HL-60 (cell line): Measurements from ENCODE around the gene NAIF1.

ENCODE experiments used
- DNase-seq, 2 experiments: peaks; one replicate each; pipeline ENCODE4 v3.0.0-alpha.2; 2010 to 2020; ENCODE audit warnings: low read depth in 1 of 2, low spot score in 1 of 2
- H3K27ac ChIP-seq: fragments of 250-450 bp; sonication (Bioruptor Pico); replicated peaks from 2 replicates; pipeline ENCODE4 v1.5.1; 2020; ENCODE audit warnings: mild to moderate bottlenecking, moderate library complexity
- H3K27me3 ChIP-seq: fragments of 250-450 bp; sonication (Bioruptor Pico); 2 replicates; pipeline ENCODE4 v1.5.1; 2021; ENCODE audit warnings: mild to moderate bottlenecking, moderate library complexity; ENCODE audit not compliant: insufficient read depth, poor library complexity, severe bottlenecking
- H3K4me3 ChIP-seq: replicated peaks from 2 replicates; pipeline ENCODE4 v1.5.1; 2011; ENCODE audit warnings: mild to moderate bottlenecking, control low read depth, low read length; ENCODE audit not compliant: insufficient read depth
- CTCF ChIP-seq: IDR thresholded peaks from one replicate; pipeline ENCODE4 v1.5.1; 2011; ENCODE audit warnings: low read length, control low read depth, inconsistent platforms; ENCODE audit not compliant: insufficient read depth
- GABPA ChIP-seq: IDR thresholded peaks from 2 replicates; pipeline ENCODE4 v1.6.1; 2012; ENCODE audit warnings: low read depth
- POLR2AphosphoS5 ChIP-seq: IDR thresholded peaks from 2 replicates; pipeline ENCODE4 v1.6.1; 2012; ENCODE audit warnings: low read depth
- REST ChIP-seq: IDR thresholded peaks from 2 replicates; pipeline ENCODE4 v1.6.1; 2012; ENCODE audit warnings: low read depth; ENCODE audit not compliant: insufficient replicate concordance
- SPI1 ChIP-seq: IDR thresholded peaks from 2 replicates; pipeline ENCODE4 v1.6.1; 2012; ENCODE audit warnings: low read depth, mild to moderate bottlenecking, borderline replicate concordance

The NAIF1 gene

GRCh38 chr9:128104171-128104618 lies 37.1 kb upstream of the NAIF1 start:
- Histone ChIP-seq H3K27me3 (no peaks in the 10 kb centered on the region), H3K4me3 (no peak overlapping the region), H3K27ac (no peak overlapping the region)
- TF ChIP-seq REST (no peak), POLR2AphosphoS5 (no peak), GABPA (no peak), SPI1 (no peak), CTCF (no peak)
- no peak for DNase-seq

GRCh38 chr9:128103589-128103962 lies 36.5 kb upstream of the NAIF1 start:
- Histone ChIP-seq H3K27ac (no peak overlapping the region), H3K4me3 (no peak overlapping the region), H3K27me3 (no peaks in the 10 kb centered on the region)
- TF ChIP-seq GABPA = no peak
- no peak for TF ChIP-seq REST
- TF ChIP-seq POLR2AphosphoS5 = no peak
- no peak for TF ChIP-seq CTCF
- no peak for DNase-seq

GRCh38 chr9:128102861-128103588 lies 35.9 kb upstream of the NAIF1 start:
- H3K27me3 ChIP-seq = no peaks in the 10 kb centered on the region
- no peak overlapping the region for H3K27ac ChIP-seq
- H3K4me3 ChIP-seq = no peak overlapping the region
- no peak for DNase-seq
- TF ChIP-seq REST = no peak
- TF ChIP-seq POLR2AphosphoS5 = no peak
- no peak for TF ChIP-seq SPI1
- no peak for TF ChIP-seq CTCF
- no peak for TF ChIP-seq GABPA
